Uterus (tissue), 4 donors: ENCODE data around the gene FKBP2. TPM values are rescaled to one million over a fixed set of nuclear protein-coding genes. Genes with fewer than 3 reads are reported as not detected.

Experiments
- DNase-seq, 2 donors: peaks; one replicate each; pipeline ENCODE4 v3.0.0-alpha.2; 2019 to 2020
- H3K27ac ChIP-seq, 2 donors: fragments of 200-600 bp; sonication (generic); 1 replicate in 1 of 2; 2 replicates in 1 of 2; pipeline ENCODE4 v1.5.1; 2016 to 2018
- H3K27me3 ChIP-seq, 2 donors: fragments of 200-600 bp; sonication (generic); one replicate each; pipeline ENCODE4 v1.5.1; 2018 to 2019; ENCODE audit warnings: control low read depth in 1 of 2
- H3K36me3 ChIP-seq, 2 donors: fragments of 200-600 bp; sonication (generic); one replicate each; pipeline ENCODE4 v1.5.1; 2019; ENCODE audit warnings: control low read depth in 1 of 2
- H3K4me1 ChIP-seq, 2 donors: fragments of 200-600 bp; sonication (generic); one replicate each; pipeline ENCODE4 v1.5.1; 2018 to 2019; ENCODE audit warnings: control low read depth in 1 of 2
- H3K4me3 ChIP-seq, 2 donors: fragments of 200-600 bp; sonication (generic); 1 replicate in 1 of 2; 2 replicates in 1 of 2; pipeline ENCODE4 v1.5.1; 2018 to 2019; ENCODE audit warnings: mild to moderate bottlenecking in 1 of 2
- H3K9me3 ChIP-seq, 2 donors: fragments of 200-600 bp; sonication (generic); one replicate each; pipeline ENCODE4 v1.5.1; 2019; ENCODE audit warnings: control low read depth in 1 of 2
- POLR2A ChIP-seq, 2 donors: fragments of 450-650 bp; IDR thresholded peaks; one replicate each; pipeline ENCODE4 v1.6.1; 2016; ENCODE audit warnings: antibody characterized with exemption in 2 of 2, mild to moderate bottlenecking in 1 of 2, moderate library complexity in 1 of 2
- intact Hi-C: fragments of 100-400 bp; cut with DNase I; formaldehyde crosslinking; loops from one replicate; pipeline ENCODE4 v1.15.1; 2023; ENCODE audit warnings: low total_unique reads
- total RNA-seq, 4 donors: library from RNA; depleted of rRNA in 3 of 4; stranded (reverse); fragments of >200 nt in 3 of 4; gene quantifications; one replicate each; pipeline versions ENCODE4 v1.1.0 to v1.2.4, GENCODE V29; 2014 to 2023
- TF ChIP-seq, protein P1 (sequence below), 4 experiments: fragments of 200-600 bp in 2 of 4; fragments of 450-650 bp in 2 of 4; sonication (generic) in 2 of 4; IDR thresholded peaks; one replicate each; pipeline ENCODE4 v1.5.1; 2016 to 2019; ENCODE audit warnings: antibody characterized with exemption in 4 of 4, mild to moderate bottlenecking in 2 of 4, moderate library complexity in 1 of 4
- donor health status: DM: yes; HTN: yes; CAD: no.

FKBP2 gene
- total RNA-seq, 4 donors from 2014 or later: 22.3 to 74.0 (median 37.7) TPM

DNA sequence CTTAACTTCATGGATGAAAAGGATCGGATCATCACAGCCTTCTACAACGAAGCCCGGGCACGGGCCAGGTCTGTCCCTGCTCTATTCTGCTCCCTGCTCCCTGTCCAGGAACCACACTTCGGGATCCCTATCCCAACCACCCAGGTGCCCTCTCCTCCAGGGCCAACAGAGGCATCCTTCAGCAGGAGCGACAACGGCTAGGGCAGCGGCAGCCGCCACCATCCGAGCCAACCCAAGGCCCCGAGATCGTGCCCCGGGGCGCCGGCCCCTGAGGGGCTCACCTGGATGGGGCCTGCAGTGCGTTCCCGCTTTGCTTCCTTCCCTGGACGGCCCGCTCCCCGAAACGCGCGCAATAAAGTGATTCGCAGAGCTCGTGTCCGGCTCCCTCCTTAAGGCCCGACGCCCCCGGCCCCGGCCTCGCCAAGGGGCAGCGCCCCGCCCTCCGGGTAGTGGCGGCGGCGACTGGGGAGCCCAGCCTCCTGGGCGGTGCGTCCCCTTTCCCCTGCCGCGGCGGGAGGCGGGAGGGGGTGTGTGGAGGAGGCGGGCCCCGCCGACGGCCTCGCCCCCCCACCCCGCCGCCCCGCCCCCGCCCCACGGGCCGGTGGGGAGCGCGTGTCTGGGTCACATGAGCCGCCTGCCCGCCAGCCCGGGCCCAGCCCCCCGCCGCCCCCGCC, 6.8 kb upstream of the FKBP2 start, which contains the start of gene VEGFB:
Gene VEGFB (plus strand): TSS at position 672 of the 674 bp plus-strand sequence. CDS start 250 bp downstream, outside the sequence.
- DNase-seq: peak; percentile 71 to 80

DNA sequence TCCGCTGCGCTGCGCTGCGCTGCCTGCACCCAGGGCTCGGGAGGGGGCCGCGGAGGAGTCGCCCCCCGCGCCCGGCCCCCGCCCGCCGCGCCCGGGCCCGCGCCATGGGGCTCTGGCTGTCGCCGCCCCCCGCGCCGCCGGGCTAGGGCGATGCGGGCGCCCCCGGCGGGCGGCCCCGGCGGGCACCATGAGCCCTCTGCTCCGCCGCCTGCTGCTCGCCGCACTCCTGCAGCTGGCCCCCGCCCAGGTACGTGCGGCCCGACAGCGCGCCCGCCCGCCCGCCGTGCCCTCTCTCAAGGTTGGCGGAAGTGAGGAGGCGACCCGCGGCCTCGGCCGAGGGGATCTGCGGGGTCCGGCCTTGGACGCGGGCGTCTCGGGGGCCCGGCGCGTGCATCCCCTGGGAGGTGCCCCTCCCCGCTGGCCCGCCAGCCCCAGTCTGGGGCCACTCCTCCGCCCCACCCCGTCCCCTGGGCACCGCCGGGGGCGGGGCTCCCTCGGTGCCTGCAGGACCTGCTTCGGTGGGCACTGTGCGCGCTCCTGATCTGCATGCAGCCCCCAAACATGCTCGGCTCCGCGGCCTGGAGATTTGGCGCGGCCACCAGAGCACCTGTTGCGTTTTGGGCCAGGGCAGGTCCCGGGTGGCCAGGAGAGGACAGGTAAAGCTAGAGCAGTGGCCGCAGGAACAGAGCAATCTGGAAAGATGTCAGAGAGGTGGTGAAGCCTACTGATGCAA, 6.1 kb upstream of the FKBP2 start:
- peak in 1 of 2 donors; percentile 54 for TF ChIP-seq POLR2A (IDR thresholded peaks at IDR 0.05)
- TF ChIP-seq, protein P1, sequence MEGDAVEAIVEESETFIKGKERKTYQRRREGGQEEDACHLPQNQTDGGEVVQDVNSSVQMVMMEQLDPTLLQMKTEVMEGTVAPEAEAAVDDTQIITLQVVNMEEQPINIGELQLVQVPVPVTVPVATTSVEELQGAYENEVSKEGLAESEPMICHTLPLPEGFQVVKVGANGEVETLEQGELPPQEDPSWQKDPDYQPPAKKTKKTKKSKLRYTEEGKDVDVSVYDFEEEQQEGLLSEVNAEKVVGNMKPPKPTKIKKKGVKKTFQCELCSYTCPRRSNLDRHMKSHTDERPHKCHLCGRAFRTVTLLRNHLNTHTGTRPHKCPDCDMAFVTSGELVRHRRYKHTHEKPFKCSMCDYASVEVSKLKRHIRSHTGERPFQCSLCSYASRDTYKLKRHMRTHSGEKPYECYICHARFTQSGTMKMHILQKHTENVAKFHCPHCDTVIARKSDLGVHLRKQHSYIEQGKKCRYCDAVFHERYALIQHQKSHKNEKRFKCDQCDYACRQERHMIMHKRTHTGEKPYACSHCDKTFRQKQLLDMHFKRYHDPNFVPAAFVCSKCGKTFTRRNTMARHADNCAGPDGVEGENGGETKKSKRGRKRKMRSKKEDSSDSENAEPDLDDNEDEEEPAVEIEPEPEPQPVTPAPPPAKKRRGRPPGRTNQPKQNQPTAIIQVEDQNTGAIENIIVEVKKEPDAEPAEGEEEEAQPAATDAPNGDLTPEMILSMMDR (IDR thresholded peaks at IDR 0.05): peak in 3 of 4 experiments; percentile 8 to 21 (median 16)
- H3K4me1 ChIP-seq: peaks cover 4 to 9% of the 10 kb centered on the region in 2 donors

More for the DNA sequence above, 6.8 kb upstream of the FKBP2 start, which contains the start of gene VEGFB:
- H3K36me3 ChIP-seq: no peaks in the 10 kb centered on the region
- TF ChIP-seq, protein P1 (IDR thresholded peaks at IDR 0.05): no peak
- peak; percentile 36 to 56 for TF ChIP-seq POLR2A (IDR thresholded peaks at IDR 0.05)
- peaks cover 4 to 14% of the 10 kb centered on the region in 2 donors for H3K4me1 ChIP-seq
- peak within 1 kb of the TSS; percentile 90 to 95 for H3K27ac ChIP-seq
- H3K4me3 ChIP-seq: peak within 1 kb of the TSS; percentile 76 to 80
- H3K27me3 ChIP-seq: no peaks in the 10 kb centered on the region
- H3K9me3 ChIP-seq: no peaks in the 10 kb centered on the region
- intact Hi-C loops: no loop called here

DNA sequence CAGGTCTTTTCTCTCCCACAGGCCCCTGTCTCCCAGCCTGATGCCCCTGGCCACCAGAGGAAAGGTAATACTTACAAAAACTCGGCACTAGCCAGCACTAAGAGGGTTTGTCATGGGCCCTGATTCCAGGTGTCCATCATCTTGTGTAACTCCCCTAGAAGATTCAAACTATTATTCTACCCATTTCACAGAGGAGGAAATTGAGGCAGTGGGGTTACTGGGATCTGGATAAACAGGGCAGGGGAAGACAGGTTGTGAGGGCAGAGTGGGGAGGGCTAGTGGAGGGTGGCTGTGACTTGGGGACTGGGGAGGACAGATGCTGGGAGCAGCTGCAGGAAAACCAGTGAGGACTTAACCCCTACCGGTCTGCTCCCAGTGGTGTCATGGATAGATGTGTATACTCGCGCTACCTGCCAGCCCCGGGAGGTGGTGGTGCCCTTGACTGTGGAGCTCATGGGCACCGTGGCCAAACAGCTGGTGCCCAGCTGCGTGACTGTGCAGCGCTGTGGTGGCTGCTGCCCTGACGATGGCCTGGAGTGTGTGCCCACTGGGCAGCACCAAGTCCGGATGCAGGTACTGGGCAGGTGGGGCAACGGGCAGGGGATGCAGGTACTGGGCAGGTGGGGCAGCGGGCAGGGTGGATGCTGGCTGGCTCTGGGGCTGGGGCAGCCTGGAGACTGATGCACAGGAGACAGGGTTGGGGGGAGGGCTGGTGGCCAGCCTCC, 5.3 kb upstream of the FKBP2 start:
- no peaks in the 10 kb centered on the region for H3K36me3 ChIP-seq
- peaks cover 4 to 8% of the 10 kb centered on the region in 2 donors for H3K4me1 ChIP-seq
- no peaks in the 10 kb centered on the region for H3K9me3 ChIP-seq
- no peaks in the 10 kb centered on the region for H3K27me3 ChIP-seq
- DNase-seq: peak in 1 of 2 donors; percentile 22
- H3K27ac ChIP-seq: peak overlapping the region; percentile 90 to 95
- peak overlapping the region; percentile 42 to 80 for H3K4me3 ChIP-seq
- TF ChIP-seq, protein P1 (IDR thresholded peaks at IDR 0.05): no peak
- no peak for TF ChIP-seq POLR2A (IDR thresholded peaks at IDR 0.05)
- intact Hi-C loops: no loop called here

More for the DNA sequence above, 6.1 kb upstream of the FKBP2 start:
- peak in 1 of 2 donors; percentile 42 for DNase-seq
- Histone ChIP-seq H3K4me3 (peak overlapping the region; percentile 42 to 80), H3K9me3 (no peaks in the 10 kb centered on the region), H3K36me3 (no peaks in the 10 kb centered on the region), H3K27me3 (no peaks in the 10 kb centered on the region), H3K27ac (peak overlapping the region; percentile 90 to 95)
- intact Hi-C loops: no loop called here

DNA sequence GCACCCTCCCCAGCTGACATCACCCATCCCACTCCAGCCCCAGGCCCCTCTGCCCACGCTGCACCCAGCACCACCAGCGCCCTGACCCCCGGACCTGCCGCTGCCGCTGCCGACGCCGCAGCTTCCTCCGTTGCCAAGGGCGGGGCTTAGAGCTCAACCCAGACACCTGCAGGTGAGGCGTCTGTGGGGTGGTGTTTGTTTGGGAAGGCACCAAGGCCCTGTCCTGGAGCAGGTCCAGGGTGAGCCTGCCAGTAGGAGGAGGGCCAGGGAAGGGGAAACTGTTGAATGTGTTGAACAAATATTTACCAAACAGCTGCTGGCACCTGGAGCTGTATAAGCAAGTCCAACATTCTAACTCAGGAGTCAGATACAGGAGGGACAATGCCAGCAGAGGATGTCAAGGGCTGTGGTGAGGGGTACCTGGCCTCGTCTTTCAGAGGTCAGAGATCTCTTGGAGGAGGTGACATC, 3.4 kb upstream of the FKBP2 start:
- TF ChIP-seq, protein P1 (IDR thresholded peaks at IDR 0.05): no peak
- no peak for TF ChIP-seq POLR2A (IDR thresholded peaks at IDR 0.05)
- peak in 1 of 2 donors; percentile 20 for DNase-seq
- intact Hi-C loops: no loop called here
- H3K4me3 ChIP-seq: no peak overlapping the region
- no peaks in the 10 kb centered on the region for H3K9me3 ChIP-seq
- peaks cover 0 to 13% of the 10 kb centered on the region in 2 donors for H3K4me1 ChIP-seq
- no peaks in the 10 kb centered on the region for H3K27me3 ChIP-seq
- H3K36me3 ChIP-seq: no peaks in the 10 kb centered on the region
- no peak overlapping the region for H3K27ac ChIP-seq
